CD4-positive, alpha-beta T cell treated with Interleukin-4 for 1 hour (primary cell): ENCODE results near the gene TRAPPC2.
A peak's percentile ranks its signal among the peaks of the same experiment; 100 is the strongest.
"Not testable (repeated sequence)": the region's sequence is repeated elsewhere in the genome, so short reads cannot be mapped to it uniquely, and the experiment has no call there.

Experiments
- DNase-seq, 2 donors: peaks; one replicate each; pipeline ENCODE4 v3.0.0-alpha.2; 2020 to 2022

Gene TRAPPC2

GRCh38 chrX:13697455-13697854 is 37.0 kb downstream of the TRAPPC2 start:
- DNase-seq, result no peak

GRCh38 chrX:13695601-13696115 is 38.8 kb downstream of the TRAPPC2 start:
- no peak for DNase-seq

GRCh38 chrX:13694983-13695382 is 39.4 kb downstream of the TRAPPC2 start:
- no peak for DNase-seq

- DNase-seq, result no peak
Measured at GRCh38 chrX:13694359-13694758, 40.1 kb downstream of the TRAPPC2 start.

- no peak for DNase-seq
Measured at GRCh38 chrX:13693341-13693961, 41.0 kb downstream of the TRAPPC2 start.

- DNase-seq, result no peak
Measured at GRCh38 chrX:13692771-13693231, 41.6 kb downstream of the TRAPPC2 start.

- peak in 1 of 2 donors; percentile 20 for DNase-seq
Measured at GRCh38 chrX:13691841-13692371, 42.5 kb downstream of the TRAPPC2 start.

- peak in 1 of 2 donors; percentile 39 for DNase-seq
Measured at GRCh38 chrX:13690836-13691235, 43.6 kb downstream of the TRAPPC2 start.

GRCh38 chrX:13689741-13690211 is 44.6 kb downstream of the TRAPPC2 start:
- DNase-seq, result no peak

GRCh38 chrX:13688958-13689740 is 45.3 kb downstream of the TRAPPC2 start, which contains the start of gene RAB9A:
Gene RAB9A, plus strand, starts transcription at chrX:13689128. Its CDS starts 19,619 bp downstream, at chrX:13708747.
- peak; percentile 77 to 82 for DNase-seq

GRCh38 chrX:13688384-13688957 is 45.9 kb downstream of the TRAPPC2 start:
- peak in 1 of 2 donors; percentile 22 for DNase-seq

GRCh38 chrX:13687203-13687602 is 47.2 kb downstream of the TRAPPC2 start:
- no peak for DNase-seq

- no peak for DNase-seq
Measured at GRCh38 chrX:13685126-13685763, 49.2 kb downstream of the TRAPPC2 start.

GRCh38 chrX:13684361-13684760 is 50.1 kb downstream of the TRAPPC2 start:
- no peak for DNase-seq

GRCh38 chrX:13681595-13681994 is 52.8 kb downstream of the TRAPPC2 start:
- no peak for DNase-seq

- DNase-seq, result not testable (repeated sequence)
Measured at GRCh38 chrX:13679700-13680099, 54.7 kb downstream of the TRAPPC2 start.

- DNase-seq, result no peak
Measured at GRCh38 chrX:13676885-13677284, 57.5 kb downstream of the TRAPPC2 start.

GRCh38 chrX:13673016-13673415 is 61.4 kb downstream of the TRAPPC2 start:
- no peak for DNase-seq

- DNase-seq, result no peak
Measured at GRCh38 chrX:13670197-13670596, 64.2 kb downstream of the TRAPPC2 start.

GRCh38 chrX:13669755-13670154 is 64.7 kb downstream of the TRAPPC2 start:
- not testable (repeated sequence) for DNase-seq

- peak; percentile 61 to 76 for DNase-seq
Measured at GRCh38 chrX:13669246-13669737, 65.1 kb downstream of the TRAPPC2 start.

- no peak for DNase-seq
Measured at GRCh38 chrX:13667919-13668318, 66.5 kb downstream of the TRAPPC2 start.
